ENCODE measurements around the gene ZNF3. TPM values are rescaled to one million over a fixed set of nuclear protein-coding genes. Genes with fewer than 3 reads are reported as not detected.

ZNF3 gene
- total and polyA plus RNA-seq, 11 donors, result 11.2 to 21.2 (median 14.3) TPM

GRCh38 chr7:100127866-100128636, 46.5 kb upstream of the ZNF3 start:
- no peaks in the 10 kb centered on the region for H3K36me3 ChIP-seq
- WGBS, 4 donors, result 4 to 13% (median 6%) methylated on average over 12 to 37 of the region's 37 CpGs
- peak in 1 of 4 donors; percentile 1 for ATAC-seq
- H3K27ac ChIP-seq, result peak overlapping the region in 11 of 12 donors; percentile 88 to 98 (median 97)
- intact Hi-C loops (cut with DNase I), result loop anchor here in 8 of 10 donors (1.0 to 5.0 kb wide), 7 partner anchors 9 to 216 kb away; partner anchors contain the start of genes AP4M1 (in 2 of the 8), MCM7 (in 2 of the 8), AZGP1 (in 1 of the 8) and CNPY4 (in 1 of the 8)
- no peak for DNase-seq
- peaks cover 0 to 41% (median 18%) of the 10 kb centered on the region in 12 donors for H3K4me1 ChIP-seq
- no peaks in the 10 kb centered on the region for H3K27me3 ChIP-seq
- H3K9me3 ChIP-seq, result no peaks in the 10 kb centered on the region
- H3K4me3 ChIP-seq, result peak overlapping the region; percentile 74 to 99 (median 94)
- TF ChIP-seq POLR2A (IDR thresholded peaks at IDR 0.05), result no peak
- no peak for TF ChIP-seq CTCF (IDR thresholded peaks at IDR 0.05)

GRCh38 chr7:100126931-100127865, 45.7 kb upstream of the ZNF3 start, which contains the start of gene MBLAC1:
MBLAC1 (plus strand) TSS chr7:100126967; CDS start chr7:100127396, 429 bp downstream.
- Histone ChIP-seq H3K4me3 (peak within 1 kb of the TSS; percentile 74 to 99 (median 94)), H3K36me3 (peaks cover 0 to 4% (median 0%) of the 10 kb centered on the region in 9 donors), H3K27me3 (no peaks in the 10 kb centered on the region), H3K9me3 (no peaks in the 10 kb centered on the region), H3K27ac (peak within 1 kb of the TSS; percentile 88 to 99 (median 97)), H3K4me1 (peaks cover 0 to 41% (median 18%) of the 10 kb centered on the region in 12 donors)
- intact Hi-C loops (cut with DNase I), result loop anchor here in 8 of 10 donors (1.0 to 5.0 kb wide), 7 partner anchors 8 to 215 kb away; partner anchors contain the start of genes AP4M1 (in 2 of the 8), MCM7 (in 2 of the 8), AZGP1 (in 1 of the 8) and CNPY4 (in 1 of the 8)
- DNase-seq, result peak; percentile 90 to 93 (median 91)
- peak; percentile 91 to 95 (median 94) for ATAC-seq
- WGBS, 4 donors, result 0 to 2% (median 1%) methylated on average over 53 to 85 of the region's 85 CpGs
- peak in 1 of 2 donors; percentile 28 for TF ChIP-seq POLR2A (IDR thresholded peaks at IDR 0.05)
- no peak for TF ChIP-seq CTCF (IDR thresholded peaks at IDR 0.05)

- Histone ChIP-seq H3K27me3 (no peaks in the 10 kb centered on the region), H3K4me1 (peaks cover 0 to 41% (median 18%) of the 10 kb centered on the region in 12 donors), H3K36me3 (peaks cover 0 to 4% (median 0%) of the 10 kb centered on the region in 9 donors), H3K4me3 (peak overlapping the region; percentile 74 to 99 (median 94)), H3K9me3 (no peaks in the 10 kb centered on the region), H3K27ac (peak overlapping the region; percentile 88 to 99 (median 97))
- TF ChIP-seq POLR2A (IDR thresholded peaks at IDR 0.05) (no peak), CTCF (IDR thresholded peaks at IDR 0.05) (no peak)
- peak in 3 of 4 donors; percentile 32 to 43 (median 41) for ATAC-seq
- 16 to 20% (median 17%) methylated on average over 29 of the region's 29 CpGs for WGBS, 4 donors
- intact Hi-C loops (cut with DNase I), result loop anchor here in 8 of 10 donors (2.0 to 5.0 kb wide), 6 partner anchors 26 to 214 kb away; partner anchors contain the start of genes AP4M1 (in 2 of the 8), MCM7 (in 2 of the 8), AZGP1 (in 1 of the 8) and COPS6 (in 1 of the 8)
- no peak for DNase-seq
These were observed 44.9 kb upstream of the ZNF3 start for GRCh38 chr7:100126239-100126930.
